ENCODE measurements around the gene TKT.
"Not testable (repeated sequence)": the region's sequence is repeated elsewhere in the genome, so short reads cannot be mapped to it uniquely, and the experiment has no call there.

Gene TKT

DNA sequence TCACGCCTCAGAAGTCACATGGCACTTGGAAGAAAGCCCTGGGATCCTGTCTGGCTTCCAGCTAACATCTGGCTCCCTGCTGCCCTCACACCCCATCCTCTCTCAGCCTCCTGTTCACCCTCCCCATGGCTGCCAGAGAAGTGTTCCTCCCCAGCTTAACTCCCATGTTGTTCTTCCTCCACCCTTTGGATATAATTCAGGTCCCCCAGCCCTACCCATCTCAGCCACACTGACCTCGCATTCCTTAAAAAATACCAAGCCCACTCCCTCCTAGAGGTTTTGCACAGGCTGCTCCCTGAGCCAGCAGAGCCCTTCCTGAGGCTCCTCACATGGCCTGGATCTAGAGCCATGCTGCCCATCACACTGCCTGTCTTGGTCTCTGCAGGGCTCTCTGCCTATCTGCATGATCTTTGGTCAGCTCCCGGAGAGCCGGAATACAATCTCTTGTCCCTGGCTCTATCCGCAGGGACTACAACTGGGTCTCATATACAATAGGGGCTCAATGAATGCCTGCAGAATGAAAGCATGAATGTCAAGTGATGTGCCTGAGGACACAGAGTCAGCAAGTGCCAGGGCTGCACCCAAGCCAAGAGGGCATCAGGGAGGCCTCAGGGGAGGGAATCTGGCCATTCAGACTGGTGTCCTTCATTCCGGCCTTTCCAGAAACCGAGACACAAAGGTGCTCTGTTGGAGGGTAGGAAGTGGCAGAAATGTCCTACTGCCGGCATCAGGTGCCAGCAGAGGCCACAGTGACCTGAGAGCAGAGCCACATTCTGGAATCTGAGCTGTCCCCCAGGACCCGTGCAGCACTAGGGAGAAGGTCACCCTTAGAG, 3.8 kb upstream of the TKT start:
- DNase-seq = no peak

GRCh38 chr3:53258600-53259426, 3.0 kb upstream of the TKT start:
- DNase-seq = no peak

DNA sequence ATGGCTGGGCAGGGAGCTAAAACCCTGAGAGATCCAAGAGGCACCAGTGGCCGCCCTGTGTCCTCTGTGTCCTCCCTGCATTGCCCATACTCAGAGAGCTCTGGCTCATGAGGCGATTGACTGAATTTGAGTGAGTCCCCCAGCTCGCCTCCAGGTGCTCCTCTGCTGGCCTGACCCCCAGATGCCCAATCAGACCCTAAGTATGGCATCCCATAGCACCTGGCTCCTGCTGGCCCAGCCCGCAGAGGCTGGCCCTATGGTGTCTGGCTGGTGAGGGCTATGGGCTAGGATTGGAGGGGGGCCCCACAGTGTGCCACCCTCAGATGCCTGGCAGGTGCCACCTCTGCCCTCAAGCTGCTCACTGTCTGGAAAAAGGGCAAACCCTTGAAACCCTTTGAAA, 1.6 kb upstream of the TKT start:
- DNase-seq = no peak

DNA sequence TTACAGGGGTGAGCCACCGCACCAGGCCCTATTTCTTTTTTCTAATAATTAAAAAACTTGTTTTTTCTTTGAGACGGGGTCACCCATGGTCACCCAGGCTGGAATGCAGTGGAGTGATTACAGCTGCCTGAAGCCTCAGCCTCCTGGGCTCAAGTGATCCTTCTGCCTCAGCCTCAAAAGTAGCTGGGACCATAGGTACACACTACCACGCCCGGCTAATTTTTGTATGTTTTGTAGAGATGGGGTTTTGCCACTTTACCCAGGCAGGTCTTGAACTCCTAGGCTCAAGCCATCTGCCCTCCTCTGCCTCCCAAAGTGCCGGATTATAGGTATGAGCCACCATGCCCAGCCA, 858 bp upstream of the TKT start:
- DNase-seq = no peak

- DNase-seq = no peak
Observed at GRCh38 chr3:53255423-53255774, 423 bp downstream of the TKT start.

DNA sequence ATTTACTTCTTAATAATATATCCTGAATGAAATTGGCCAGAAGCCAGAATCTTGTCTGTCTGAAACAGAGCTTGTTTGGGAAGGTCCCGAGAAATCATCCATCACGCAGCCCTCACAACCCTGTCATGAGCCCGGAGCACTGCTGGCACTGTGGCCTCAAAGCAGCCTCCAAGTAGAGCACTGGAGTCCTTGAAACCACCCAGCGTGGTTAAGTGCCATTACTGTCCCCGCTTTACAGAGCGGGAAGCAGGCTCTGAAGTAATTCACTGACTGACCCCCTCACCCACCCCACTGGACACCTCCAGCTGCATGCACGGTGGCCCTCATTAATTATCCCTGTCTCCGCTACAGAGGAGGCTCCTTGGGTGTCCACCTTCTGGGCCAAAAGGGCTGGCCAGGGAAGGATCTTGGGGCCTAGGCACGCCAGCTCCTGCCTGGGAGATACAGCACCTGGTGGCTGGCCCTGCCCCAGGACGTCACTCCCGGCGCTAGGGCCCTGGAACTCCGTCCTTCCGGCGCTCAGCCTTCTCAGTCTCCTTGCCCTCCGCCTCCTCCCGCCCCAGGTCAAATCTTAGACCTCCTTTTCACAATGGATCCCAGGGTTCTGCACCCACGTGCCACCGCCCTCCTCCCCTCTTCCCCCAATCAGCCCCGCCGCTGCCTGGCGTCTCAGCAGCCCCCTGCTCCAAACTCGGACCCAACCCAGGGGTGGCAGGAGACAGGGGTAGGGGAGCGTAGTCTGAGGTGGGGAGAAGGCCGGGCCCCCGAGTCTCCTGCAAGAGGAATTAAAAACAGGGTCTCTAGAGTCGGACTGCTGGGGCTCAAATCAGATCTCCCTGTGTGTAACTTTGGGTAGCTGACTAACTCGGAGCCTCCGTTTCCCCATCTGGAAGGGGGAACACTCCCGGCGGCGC, 1.1 kb downstream of the TKT start:
- DNase-seq = no peak

GRCh38 chr3:53253707-53254508, 1.9 kb downstream of the TKT start:
- DNase-seq = no peak

DNA sequence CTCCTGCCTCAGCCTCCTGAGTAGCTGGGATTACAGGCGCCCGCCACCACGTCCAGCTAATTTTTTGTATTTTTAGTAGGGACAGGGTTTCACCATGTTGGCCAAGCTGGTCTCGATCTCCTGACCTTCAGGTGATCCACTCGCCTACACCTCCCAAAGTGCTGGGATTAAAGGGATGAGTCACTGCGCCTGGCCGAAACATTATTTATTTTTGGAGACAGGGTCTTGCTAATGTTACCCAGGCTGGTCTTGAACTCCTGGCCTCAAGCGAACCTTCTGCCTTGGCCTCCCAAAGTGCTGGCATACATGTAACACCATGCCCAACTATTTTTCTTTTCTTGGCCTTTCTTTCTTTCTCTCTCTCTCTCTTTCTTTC, 2.9 kb downstream of the TKT start:
- DNase-seq = not testable (repeated sequence)

- no peak for DNase-seq
Observed at GRCh38 chr3:53252096-53252946, 3.5 kb downstream of the TKT start.

DNA sequence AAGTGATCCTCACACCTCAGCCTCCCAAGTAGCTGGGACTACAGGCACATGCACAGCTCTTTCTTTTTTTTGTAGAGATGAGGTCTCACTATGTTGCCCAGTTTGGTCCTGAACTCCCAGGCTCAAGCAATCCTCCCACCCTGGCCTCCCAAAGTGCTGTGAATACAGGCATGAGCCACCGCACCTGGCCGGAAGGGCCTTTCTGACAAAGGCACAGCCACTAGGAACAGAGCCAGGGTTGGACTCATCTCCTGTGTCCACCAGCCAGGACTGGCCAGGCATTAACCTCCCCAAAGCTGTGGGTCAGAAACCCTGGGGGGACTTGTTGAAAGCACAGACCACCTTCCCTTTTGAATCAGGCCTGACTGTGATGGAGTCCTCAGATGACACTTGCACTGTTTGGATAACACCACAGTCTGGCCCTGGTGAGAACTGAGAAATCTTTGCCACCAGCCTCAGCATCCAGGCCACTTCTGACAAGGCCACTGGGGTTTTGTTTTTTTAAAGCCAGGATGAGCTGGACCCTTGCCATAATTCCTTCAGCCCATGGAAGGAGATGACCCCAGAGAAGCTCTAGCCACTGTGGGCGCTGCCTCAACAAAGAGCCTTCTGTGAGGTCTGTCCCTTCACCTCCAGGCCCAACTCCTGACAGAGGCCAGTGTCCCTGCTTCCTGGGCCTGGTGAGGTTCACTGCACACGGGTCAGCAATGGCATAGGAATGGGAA, 4.8 kb downstream of the TKT start:
- no peak for DNase-seq

DNA sequence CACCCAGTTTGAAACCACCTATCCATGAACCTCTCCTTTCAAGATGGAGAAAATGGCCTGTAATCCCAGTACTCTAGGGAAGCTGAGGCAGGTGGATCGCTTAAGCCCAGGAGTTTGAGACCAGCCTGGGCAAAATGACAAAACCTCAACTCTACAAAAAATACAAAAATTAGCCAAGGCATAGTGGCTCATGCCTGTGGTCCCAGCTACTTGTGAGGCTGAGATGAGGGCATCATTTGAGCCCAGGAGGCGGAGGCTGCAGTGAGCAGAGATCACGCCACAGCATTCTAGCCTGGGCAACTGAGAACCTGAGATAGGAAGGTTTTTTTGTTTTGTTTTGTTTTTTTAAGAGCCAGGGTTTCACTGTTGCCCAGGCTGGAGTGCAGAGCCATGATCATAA, 5.4 kb downstream of the TKT start:
- DNase-seq = no peak

DNA sequence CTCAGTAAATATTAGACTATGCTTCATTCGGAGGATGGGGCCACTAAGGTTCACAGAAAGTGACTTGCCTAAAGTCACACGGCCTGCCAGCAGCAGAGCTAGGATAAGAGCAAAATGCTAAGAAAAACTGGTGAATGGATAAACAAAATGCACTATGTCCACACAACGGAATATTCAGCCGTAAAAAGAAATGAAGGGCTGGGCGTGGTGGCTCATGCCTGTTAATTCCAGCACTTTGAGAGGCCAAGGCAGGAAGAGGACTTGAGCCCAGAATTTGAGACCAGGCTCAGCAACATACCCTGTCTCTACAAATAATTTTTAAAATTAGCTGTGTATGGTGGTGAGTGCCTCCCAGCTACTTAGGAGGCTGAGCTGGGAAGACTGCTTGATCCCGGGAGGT, 7.7 kb downstream of the TKT start:
- no peak for DNase-seq

GRCh38 chr3:53247619-53248018, 8.2 kb downstream of the TKT start:
- DNase-seq = no peak

DNA sequence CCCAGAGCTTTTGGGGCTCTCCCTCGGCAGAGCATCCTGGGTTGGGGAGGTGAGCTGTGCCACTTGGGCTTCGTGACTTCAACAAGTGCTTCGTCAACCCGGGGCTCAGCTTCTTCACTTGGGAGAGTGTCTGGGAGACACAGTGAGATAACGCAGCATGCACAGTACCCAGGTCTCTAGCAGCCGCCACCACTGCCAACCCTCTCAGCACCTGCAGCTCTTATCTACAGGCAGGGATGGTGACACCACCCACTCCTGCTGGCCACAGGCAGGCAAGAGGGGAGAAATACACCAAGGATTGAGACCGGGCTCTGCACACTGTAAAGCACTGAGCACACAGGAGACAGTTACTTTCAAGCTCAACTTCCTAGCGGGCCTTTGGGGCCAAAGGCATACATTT, 11.6 kb downstream of the TKT start:
- DNase-seq = no peak

DNA sequence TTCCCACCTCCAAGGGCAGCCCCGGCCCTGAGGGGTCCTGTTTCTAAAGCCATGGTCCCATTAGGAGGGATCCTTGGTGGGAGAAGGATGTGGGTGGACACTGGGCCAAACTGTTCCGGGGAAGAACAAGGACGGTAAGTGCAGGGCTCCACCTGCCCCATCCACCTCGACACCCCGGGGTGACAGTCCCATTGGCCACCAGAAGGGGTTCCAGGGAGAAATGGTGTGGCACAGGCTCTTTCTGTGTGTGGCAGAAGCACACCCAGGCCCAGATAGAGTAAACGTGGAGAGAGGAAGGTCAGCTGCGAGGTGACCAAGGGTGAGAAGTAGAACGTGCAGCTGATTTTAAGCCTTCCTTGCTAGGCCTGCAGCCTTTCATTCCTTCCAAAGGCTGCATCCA, 12.0 kb downstream of the TKT start:
- no peak for DNase-seq

- DNase-seq = no peak
Observed at GRCh38 chr3:53243165-53243564, 12.7 kb downstream of the TKT start.

DNA sequence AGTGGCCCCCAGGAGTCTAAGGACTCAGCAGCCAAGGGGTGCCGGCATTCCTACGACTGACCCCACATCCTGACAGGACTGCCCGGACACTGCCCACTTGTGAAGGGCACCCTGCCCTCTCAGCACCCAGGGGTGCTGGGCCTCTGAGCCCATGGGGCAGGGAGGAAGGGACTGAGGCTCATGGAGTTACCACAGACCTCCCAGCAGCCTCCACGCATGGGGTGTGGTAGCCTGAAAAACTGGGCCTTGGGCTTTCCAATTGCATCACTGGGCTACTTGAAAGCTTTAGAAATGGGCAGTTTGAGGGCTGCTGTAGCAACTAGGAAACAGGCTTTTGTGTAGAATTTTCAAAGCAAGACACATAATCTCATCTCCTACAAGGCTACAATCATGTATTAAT, 13.2 kb downstream of the TKT start:
- DNase-seq = no peak

GRCh38 chr3:53242155-53242554, 13.7 kb downstream of the TKT start:
- DNase-seq = no peak

GRCh38 chr3:53240989-53241972, 14.5 kb downstream of the TKT start:
- DNase-seq = no peak

- no peak for DNase-seq
Observed at GRCh38 chr3:53239800-53240199, 16.0 kb downstream of the TKT start.

Measured in NCI-H2107 (cell line).